GM19238 (cell line): ENCODE data around the gene TRIM17.
"Not testable (repeated sequence)": the region's sequence is repeated elsewhere in the genome, so short reads cannot be mapped to it uniquely, and the experiment has no call there.

Source experiments
- DNase-seq: peaks from one replicate; pipeline ENCODE4 v3.0.0; 2011; ENCODE audit warnings: low spot score; ENCODE audit not compliant: insufficient read length

TRIM17 gene

DNA sequence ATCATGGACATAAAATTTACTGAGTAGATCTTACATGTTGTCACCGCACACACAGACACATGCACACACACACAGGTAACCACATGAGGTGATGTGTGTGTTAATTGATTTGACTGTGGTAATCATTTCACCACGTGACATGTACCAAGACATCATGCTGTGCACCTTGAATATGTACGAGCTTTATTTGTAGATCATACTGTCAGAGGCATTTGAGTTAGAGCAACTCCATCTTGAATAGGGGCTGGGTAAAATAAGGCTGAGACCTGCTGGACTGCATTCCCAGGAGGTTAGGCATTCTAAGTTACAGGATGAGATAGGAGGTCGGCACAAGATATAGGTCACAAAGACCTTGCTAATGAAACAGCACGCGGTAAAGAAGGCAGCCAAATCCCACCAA is 31.7 kb upstream of the TRIM17 start:
- no peak for DNase-seq

DNA sequence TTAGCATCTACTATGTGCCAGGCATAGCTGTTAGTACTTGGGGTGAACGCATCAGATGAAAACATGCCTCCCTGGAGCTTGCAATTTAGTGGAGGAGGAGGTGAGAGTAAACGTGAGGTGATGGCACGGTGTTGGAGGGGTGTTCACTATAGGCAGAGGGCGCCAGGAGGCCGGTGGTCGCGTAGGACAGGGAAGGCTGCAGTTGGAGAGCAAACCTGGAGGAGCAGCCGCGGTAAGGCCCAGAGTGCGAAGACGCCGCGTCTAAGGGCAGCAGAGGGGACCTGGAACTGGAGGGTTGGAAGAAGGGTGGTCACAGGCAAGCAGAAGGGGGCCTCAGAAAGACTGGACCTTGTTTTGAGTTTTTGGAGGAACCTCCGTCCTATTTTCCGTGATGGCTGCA is 30.2 kb upstream of the TRIM17 start:
- no peak for DNase-seq

DNA sequence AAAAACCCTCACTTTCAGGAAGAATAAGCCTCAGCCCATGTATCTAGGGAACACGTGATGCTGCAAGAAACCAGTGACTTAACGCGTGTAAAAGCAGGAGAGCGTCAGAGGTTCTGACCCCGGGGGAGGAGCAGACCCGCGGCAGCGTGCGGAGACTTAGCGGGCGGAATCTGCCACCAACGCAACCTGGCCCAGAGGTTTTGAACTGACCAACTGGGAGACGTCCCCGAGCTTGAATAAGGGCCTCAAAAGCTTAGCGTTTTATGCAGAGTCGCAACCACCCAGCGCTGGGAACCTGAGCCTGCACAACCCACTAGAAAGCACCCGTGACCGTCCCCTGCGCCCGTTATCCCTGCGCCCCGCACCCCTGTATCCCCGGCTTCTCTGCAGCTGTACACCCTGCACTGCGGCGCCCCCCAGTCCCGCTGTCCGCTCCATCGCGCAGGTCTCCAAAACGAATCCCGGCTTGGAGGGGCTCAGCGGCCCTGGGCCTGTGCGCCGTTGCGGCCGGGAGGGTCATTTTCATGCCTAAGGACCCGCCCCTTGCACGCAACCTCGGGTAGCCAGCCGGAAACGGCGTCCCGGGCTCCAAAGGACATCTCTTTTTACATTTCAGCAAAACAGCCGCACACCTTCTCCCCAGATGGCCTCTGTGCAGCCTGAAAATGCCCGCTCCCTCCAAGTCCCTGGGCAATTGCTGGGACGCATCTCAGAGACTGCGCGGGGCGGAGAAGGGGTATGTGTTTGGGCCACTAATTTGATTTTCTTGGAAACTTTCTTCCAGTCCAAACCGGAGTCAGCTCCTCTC is 29.4 kb upstream of the TRIM17 start:
- peak; percentile 25 for DNase-seq

DNA sequence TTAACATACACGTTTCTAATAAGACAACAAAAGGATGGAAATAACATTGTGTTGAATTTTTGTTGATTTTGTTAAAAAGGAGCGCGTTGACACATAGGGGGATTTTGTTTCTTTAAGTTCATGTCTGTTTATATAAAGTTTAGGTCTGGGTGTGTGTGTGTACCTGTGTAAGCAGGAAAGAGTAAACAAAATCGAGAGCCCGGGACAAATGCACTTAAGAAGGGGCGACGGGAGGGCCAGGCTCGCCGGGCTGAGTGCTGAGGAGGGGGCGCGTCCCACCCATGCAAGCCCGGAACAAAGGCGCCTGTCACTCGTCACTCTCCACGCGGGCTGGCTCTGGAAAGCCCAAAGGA is 28.8 kb upstream of the TRIM17 start:
- DNase-seq = no peak

DNA sequence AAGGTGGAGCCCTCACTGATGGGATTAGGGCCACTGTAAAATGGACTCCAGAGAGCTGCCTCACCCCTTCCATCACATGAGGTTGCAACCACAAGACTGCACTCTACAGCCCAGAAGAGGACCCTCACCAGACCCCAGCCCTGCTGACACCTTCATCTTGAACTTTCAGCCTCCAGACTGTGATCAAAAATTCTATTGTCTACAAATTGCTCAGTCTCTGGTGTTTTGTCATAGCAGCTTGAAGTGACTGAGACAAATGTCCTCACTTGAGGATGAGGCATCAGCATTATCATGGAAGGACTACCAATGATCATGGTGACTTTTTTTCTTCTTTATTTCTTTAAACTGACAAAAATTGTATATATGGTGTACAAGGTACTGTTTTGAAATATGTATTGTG is 26.7 kb upstream of the TRIM17 start:
- no peak for DNase-seq

DNA sequence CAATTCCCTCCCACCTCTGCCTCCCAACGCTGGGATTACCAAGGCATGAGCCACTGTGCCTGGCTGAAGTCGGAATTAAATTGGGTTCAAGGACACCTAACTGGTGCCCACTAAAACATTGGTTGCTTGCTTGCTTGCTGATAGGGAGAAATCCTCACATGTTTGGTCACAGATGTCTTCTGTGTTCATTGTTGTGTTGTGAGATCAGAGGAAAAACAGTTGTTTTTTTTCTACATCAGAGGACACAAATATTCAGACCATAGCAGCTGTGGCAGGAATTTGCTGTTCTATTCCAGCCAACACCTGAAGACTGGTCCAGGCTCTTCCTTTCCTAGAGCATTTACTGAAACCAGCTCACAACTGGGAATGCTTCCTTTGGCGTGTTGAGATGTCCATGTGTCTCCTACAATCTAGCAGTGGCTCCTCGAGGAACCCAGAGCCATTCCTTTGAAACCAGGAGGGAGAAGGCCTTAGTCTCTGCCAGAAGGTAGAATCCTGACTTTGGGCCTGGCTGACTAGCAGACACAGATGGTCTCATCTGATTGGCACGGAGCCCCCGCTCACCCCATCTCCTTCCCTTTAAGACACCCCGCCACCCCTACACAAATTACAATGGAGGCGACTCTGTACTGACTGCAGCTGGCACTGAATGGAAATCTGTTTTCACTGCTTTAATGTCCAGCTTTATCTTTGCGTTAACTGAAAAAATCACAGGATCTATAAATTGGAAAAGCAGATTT is 24.3 kb upstream of the TRIM17 start:
- DNase-seq = no peak

DNA sequence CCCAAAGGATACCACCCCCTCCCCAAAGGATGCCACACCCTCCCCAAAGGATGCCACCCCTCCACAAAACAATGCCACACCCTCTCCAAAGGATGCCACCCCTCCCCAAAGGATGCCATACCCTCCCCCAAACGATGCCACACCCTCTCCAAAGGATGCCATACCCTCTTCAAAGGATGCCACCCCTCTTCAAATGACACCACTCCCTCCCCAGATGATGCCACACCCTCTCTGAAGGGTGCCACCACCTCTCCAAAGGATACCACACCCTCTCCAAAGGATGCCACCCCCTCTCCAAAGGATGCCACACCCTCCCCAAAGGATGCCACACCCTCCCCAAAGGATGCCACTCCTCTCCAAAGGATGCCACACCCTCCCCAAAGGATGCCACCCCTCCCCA is 21.6 kb upstream of the TRIM17 start:
- DNase-seq = no peak

DNA sequence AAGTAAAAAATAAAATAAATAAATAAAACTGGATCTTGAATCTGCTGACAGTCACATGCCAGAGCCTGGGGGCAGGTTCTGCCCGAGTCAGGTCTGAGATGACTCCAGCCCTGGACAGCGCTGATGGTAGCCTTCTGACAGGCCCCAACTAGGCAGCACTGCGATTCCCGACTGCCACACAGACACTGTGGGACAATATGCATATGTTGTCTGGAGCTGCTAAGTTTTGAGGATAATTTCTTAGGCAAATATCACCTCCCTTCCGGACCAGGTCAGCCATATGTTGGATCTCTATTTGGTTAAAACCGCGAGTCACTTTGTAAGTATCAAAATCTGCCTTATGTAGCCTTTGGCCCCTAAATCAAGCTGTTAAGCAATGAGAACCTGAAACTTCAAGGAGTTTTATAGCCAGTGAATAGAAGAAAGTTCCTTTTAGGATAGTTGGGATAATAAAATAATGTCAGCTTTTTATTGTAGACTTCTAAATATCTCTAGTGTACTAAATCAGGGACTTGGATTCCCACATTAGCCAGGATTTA is 20.8 kb upstream of the TRIM17 start:
- no peak for DNase-seq

DNA sequence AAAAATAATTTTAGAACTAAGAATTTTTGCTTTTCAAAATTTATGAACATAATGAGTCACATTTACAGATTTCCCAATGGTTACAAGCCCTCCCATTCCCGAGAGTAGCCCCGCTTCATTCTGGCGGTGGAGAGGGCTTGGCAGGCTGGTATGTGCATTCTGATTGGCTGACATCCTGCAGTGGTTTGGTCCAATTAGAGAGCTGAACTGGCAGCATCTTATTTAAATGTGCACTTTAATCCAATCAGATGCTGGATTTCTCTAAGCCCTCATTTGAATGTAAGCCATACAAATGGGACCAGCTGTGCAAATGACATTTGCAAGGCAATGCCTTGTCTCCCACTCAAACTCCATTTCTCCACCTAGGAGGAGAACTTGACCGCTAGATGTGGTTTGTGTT is 18.0 kb upstream of the TRIM17 start:
- no peak for DNase-seq

DNA sequence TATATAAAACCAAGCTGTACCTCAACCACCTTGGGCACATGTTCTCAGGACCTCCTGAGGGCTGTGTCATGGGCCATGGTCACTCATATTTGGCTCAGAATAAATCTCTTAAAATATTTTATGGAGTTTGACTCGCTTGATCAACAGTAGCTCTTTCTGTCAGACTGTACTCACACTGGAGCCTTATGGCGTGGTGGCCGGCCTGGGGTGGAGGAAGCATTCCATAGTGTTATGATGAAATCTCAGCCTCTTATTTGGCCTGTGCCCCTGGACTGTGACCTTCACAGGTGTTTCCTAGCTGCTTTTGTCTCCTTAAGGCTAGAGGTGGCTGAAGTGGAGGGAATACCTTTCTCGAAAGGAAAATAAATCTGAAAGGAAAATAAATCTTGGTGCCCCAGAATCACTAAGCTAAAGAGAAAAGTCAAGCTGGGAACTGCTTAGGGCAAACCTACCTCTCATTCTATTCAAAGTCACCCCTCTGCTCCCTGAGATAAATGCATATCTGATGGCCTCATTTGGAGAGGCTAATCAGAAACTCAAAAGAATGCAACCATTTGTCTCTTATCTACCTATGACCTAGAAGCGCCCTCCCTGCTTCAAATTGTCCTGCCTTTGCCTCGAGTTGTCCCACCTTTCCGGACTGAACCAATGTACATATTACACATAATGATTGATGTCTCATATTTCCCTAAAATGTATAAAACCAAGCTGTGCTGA is 16.8 kb upstream of the TRIM17 start:
- DNase-seq = not testable (repeated sequence)

DNA sequence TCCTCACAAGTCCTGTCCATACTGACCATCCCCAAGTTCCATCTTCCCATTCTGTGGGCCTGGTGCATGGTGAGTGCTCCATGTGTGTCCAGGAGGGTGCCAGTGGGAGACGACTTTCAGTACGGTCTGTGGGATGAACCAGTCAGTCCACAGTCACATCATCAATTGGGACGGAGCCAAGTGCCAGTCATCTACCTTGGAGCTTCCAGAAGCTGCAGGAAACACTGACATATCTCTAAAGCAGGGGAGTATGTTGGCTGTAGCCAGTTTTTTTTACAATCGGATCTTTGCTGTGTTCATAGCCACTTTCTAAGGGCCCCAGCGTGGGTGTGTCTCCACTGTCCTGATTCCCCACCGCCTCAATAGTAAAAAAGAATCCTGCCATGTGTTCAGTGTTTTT is 13.6 kb upstream of the TRIM17 start:
- no peak for DNase-seq

DNA sequence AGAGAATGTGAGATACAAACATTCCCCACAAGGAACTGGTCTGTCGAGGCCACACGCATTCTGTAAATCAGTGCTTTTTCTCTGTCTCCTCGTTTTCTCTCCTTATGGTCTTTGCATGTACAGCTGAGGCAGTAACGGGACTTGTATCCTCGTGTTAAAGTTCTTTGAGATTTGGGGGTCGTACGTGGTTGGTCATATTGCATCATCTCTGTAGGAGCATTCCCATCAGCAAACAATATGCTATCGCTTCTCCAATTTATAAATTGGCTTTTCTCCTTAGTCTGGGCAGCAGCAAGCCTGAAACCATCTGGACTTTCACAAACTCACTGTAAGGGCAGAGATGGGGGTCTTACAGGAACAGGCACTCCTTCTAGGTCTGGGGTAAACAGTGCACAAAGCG is 13.0 kb upstream of the TRIM17 start:
- DNase-seq = no peak

DNA sequence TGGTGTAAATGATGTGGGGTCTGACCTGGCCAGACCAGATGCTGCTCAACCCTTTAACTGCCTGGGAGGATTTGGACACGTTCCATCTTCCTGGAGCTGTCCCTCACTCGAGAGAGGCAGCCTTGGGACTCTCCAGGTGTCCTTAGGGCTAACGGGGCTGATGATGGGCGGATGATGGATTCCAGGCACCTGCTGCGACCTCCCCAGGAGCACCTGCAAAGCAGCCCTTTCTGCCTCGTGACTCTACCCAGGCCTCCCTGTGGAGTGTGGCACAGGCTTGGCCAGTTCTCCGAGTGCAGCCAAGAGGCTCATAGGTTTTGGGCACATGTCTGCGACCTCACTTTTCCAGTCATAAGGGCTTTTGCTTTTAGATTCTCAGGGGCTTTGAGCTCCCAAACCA is 12.3 kb upstream of the TRIM17 start:
- no peak for DNase-seq

DNA sequence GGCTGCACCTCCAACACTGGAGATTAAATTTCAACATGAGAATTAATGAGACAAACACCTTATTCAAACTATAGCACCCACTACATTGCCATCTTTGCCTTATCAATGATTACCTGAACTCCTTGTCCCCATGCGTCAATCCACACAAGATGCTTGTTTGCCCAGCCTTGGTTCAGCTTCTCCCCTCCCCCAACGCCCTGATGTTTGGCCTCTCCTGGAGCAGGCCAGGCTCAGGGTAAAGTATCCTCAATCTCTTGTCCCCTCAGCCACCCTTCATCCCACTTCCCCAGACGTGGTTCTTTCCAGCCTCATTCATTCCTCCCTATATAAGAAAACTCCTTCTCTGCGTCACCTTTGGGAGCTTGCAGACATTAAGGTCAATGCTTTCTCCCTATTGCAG is 11.8 kb upstream of the TRIM17 start:
- DNase-seq = no peak

DNA sequence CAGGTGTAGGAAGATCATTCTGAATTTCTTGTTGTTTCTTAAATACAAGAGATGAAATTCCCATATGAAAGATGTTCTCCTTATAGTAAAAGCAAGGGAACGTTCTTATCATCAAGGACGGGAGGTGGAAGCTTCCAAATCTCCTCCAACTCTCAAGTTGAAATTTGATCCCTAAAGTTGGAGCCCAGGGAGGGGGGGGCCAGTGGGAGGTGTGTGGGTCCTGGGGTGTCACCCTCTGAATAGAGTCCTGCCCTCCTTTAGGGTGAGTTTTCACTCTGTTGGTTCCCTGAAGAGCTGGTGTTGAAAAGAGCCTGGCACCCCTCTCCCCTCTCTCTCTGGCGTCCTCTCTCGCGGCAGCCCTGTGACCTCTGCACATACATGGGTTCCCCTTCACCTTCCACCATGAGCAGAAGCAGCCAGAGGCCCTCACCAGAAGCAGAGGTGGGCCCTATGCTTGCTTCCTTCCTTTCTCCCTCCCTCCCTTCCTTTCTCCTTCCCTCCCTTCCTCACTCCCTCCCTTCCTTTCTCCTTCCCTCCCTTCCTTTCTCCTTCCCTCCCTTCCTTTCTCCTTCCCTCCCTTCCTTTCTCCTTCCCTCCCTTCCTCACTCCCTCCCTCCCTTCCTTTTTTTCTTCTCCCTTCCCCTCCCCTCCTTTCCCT is 10.0 kb upstream of the TRIM17 start:
- DNase-seq = no peak

DNA sequence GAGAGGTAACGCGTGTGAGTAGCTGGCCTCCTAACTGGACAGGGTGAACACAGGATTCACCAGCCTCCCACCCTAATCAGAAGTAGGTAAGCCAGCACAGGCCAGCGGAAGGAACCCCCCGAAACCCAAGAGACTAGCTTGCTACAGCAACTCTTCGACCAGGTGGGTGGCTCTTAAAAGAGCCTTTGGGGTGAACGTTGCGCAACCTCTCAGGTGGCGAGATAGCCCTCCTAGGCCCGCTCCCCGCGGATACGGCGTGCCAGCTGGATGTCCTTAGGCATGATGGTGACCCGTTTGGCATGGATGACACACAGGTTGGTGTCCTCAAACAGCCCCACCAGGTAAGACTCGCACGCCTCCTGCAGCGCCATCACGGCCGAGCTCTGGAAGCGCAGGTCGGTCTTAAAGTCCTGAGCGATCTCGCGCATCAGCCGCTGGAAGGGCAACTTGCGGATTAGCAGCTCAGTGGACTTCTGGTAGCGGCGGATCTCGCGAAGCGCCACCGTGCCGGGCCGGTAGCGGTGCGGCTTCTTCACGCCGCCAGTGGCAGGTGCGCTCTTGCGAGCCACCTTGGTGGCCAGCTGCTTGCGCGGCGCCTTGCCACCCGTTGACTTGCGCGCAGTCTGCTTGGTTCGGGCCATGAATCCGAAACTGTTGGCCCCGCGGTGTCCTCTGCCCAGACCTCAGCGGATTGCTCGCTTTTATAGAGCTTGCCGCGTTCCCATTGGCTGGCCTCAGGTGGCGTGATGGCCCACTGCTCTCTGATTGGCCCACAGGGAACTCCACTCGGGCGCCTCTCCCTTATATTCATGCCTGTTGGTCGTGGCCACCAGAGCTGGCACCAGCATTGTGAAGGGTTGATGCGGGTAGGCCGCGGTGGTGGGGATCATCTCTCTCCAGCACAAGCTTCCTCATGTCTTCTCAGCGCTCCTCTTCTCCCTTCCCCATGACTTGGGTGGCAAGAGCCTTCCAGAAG is 8.3 kb upstream of the TRIM17 start:
- no peak for DNase-seq

DNA sequence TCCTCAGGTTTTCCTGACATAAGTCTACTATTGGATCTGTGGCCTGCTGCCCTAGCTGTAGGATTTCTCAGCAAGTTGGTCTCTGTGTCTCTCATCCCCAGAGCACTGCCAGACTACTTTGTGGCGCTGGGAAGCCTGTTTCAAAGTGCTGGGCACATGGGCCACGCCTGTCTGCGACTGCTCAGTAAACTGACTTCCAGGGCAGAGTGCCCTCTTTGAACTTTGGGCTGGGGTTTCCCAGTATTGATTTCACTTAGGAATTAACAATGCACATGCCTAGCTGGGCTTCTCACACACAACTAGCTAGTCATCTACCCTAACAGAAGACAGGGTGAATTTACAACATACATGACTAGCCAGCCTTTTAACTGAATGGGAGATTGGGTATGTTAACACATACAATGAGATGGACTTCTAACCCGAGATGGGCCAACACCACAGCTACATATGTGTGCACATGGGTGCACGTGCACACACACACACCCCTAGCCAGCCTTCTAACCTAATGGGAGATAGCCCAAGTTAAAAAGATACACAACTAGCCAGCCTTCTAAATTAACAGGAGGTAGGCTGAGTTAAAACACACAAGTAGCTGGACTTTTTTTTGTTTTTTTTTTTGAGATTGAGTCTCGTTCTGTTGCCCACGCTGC is 6.9 kb upstream of the TRIM17 start:
- DNase-seq = no peak

DNA sequence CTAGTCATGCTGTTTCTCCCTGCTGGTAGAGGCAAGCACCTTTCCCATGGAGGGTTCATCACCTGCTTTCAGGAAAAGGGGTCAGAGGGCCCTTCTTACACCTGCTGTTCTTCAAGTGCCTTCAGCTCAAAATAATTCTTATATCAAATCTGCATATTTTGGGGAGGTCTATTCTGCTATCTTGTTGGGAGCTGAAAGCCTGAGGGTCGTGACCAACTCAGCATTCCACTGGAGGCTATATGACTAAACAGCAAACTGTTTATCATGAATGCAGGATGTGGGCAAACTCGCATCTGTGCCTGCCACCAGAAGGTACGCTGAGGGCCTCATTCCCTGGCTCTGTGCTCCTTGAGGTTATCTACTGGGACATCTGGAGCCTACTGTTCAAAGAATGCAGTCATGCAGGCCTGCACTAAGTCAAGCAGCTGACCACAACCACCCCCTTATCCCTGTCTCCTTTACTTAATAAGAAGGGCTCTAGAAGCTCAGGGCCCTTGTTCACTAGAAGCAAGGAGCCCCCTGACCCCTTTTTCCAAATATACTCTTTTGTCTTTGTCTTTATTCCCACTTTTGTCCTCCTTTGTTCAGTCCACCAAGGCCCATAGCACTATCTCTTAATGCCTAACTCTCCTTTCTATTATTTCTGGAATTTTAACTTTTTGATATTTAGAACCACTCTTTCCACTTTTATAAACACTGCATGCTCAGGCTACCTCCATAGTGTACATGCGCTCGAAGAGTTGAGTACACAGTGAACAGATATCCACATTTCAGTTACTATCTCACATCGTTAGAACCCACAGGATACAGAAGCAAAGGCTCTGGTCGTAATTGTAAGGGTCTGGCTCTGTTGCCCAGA is 4.5 kb upstream of the TRIM17 start:
- DNase-seq = no peak
